ENCODE data around the gene TNN. TPM values are rescaled to one million over a fixed set of nuclear protein-coding genes. Genes with fewer than 3 reads are reported as not detected.
A peak's percentile ranks its signal among the peaks of the same experiment; 100 is the strongest.

TNN gene
- total and polyA plus RNA-seq, 2 experiments from 2014 or later: 0.18 to 0.31 TPM

DNA sequence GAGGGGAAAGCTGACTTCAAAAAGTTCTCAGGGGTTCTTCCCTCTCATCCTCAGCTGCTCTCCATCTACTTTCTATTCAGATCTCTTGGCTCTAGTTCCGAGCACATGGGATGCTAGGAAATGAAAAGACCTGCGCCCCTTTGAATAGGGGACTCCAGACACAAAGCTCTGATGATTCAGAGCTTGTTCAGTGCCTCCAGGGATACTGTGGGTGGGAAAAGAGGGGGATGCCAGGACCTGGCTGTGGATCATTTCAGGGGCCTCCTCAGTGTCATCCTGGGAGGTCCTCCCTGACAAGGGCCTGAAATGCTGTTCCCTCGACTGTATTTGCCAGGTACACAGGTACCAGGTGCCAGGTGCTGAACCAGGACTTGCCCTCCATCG, 125.9 kb downstream of the TNN start:
- peaks cover 31% of the 10 kb centered on the region for H3K27me3 ChIP-seq (ENCODE audit: insufficient read depth)
- Mint-ChIP-seq H3K36me3 (ENCODE audit: low read depth) (no peaks in the 10 kb centered on the region), H3K4me1 (no peaks in the 10 kb centered on the region), H3K27ac (no peak overlapping the region), H3K9me3 (no peaks in the 10 kb centered on the region), H3K27me3 (ENCODE audit: insufficient read depth, low read depth, poor library complexity) (peaks cover 18% of the 10 kb centered on the region), H3K4me3 (peak overlapping the region; percentile 87)
- ATAC-seq (no peak), DNase-seq (ENCODE audit: low spot score) (no peak)
- peak overlapping the region; percentile 86 for H3K4me2 ChIP-seq
- H3K4me1 ChIP-seq (ENCODE audit: insufficient read depth): peaks cover 11% of the 10 kb centered on the region; the same call in 1 of the 2 replicates
- no peaks in the 10 kb centered on the region for H3K79me2 ChIP-seq (replicated peaks; ENCODE audit: insufficient read depth)
- H4K20me1 ChIP-seq (replicated peaks; ENCODE audit: insufficient read depth): no peaks in the 10 kb centered on the region
- H3K36me3 ChIP-seq (ENCODE audit: insufficient read depth): no peaks in the 10 kb centered on the region
- no peaks in the 10 kb centered on the region for H3K9me2 ChIP-seq (ENCODE audit: insufficient read depth)
- H3K27ac ChIP-seq (ENCODE audit: low read depth): no peak overlapping the region
- TF ChIP-seq EZH2 (IDR thresholded peaks at IDR 0.05; ENCODE audit: low read depth, unreplicated experiment): no peak
- TF ChIP-seq EZH2phosphoT487 (IDR thresholded peaks at IDR 0.05; ENCODE audit: unreplicated experiment): no peak
- peak overlapping the region; percentile 62 for H3K4me3 ChIP-seq
- H3F3A ChIP-seq (replicated peaks; ENCODE audit: low read depth): peaks cover 7% of the 10 kb centered on the region; the same call in 1 of the 2 replicates
- peak overlapping the region; percentile 100 for H2AFZ ChIP-seq

DNA sequence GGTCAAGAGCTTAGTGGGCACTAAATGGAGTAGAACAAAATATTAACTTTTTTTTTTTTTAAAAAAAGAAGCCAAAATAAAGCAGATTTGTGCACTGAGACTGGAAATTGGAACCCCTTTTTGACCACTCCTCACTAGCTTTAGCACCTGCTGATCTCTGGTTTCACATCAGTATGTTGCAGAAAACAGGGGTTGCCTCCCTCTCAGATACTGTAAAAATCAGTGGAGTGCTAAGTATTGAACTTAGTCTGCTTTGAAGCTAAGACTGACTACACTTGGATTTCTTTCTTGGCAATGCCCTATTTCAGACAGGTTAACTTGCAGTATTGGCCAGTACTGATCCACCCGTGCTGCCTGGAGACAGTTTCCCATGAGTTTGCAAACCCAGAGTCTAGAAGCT, 127.6 kb downstream of the TNN start:
- Mint-ChIP-seq H3K27me3 (ENCODE audit: insufficient read depth, low read depth, poor library complexity) (peaks cover 18% of the 10 kb centered on the region), H3K9me3 (no peaks in the 10 kb centered on the region), H3K4me3 (no peak overlapping the region), H3K4me1 (no peaks in the 10 kb centered on the region; the same call in 2 of the 3 replicates), H3K36me3 (ENCODE audit: low read depth) (no peaks in the 10 kb centered on the region), H3K27ac (no peak overlapping the region)
- H3K4me2 ChIP-seq: no peak overlapping the region
- ATAC-seq: no peak
- no peaks in the 10 kb centered on the region for H3K79me2 ChIP-seq (replicated peaks; ENCODE audit: insufficient read depth)
- peaks cover 11% of the 10 kb centered on the region; the same call in 1 of the 2 replicates for H3K4me1 ChIP-seq (ENCODE audit: insufficient read depth)
- no peaks in the 10 kb centered on the region for H3K36me3 ChIP-seq (ENCODE audit: insufficient read depth)
- no peak overlapping the region for H2AFZ ChIP-seq
- TF ChIP-seq NANOG (IDR thresholded peaks at IDR 0.05; ENCODE audit: borderline replicate concordance): no peak
- TF ChIP-seq, protein P1, sequence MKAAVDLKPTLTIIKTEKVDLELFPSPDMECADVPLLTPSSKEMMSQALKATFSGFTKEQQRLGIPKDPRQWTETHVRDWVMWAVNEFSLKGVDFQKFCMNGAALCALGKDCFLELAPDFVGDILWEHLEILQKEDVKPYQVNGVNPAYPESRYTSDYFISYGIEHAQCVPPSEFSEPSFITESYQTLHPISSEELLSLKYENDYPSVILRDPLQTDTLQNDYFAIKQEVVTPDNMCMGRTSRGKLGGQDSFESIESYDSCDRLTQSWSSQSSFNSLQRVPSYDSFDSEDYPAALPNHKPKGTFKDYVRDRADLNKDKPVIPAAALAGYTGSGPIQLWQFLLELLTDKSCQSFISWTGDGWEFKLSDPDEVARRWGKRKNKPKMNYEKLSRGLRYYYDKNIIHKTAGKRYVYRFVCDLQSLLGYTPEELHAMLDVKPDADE (IDR thresholded peaks at IDR 0.05): no peak
- TF ChIP-seq, protein P2, sequence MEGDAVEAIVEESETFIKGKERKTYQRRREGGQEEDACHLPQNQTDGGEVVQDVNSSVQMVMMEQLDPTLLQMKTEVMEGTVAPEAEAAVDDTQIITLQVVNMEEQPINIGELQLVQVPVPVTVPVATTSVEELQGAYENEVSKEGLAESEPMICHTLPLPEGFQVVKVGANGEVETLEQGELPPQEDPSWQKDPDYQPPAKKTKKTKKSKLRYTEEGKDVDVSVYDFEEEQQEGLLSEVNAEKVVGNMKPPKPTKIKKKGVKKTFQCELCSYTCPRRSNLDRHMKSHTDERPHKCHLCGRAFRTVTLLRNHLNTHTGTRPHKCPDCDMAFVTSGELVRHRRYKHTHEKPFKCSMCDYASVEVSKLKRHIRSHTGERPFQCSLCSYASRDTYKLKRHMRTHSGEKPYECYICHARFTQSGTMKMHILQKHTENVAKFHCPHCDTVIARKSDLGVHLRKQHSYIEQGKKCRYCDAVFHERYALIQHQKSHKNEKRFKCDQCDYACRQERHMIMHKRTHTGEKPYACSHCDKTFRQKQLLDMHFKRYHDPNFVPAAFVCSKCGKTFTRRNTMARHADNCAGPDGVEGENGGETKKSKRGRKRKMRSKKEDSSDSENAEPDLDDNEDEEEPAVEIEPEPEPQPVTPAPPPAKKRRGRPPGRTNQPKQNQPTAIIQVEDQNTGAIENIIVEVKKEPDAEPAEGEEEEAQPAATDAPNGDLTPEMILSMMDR (conservative IDR thresholded peaks at IDR 0.05; ENCODE audit: low read depth in 2 of 2): no peak
- H3K9me2 ChIP-seq (ENCODE audit: insufficient read depth): peaks cover 3% of the 10 kb centered on the region; the same call in 1 of the 2 replicates
- no peak overlapping the region for H3K27ac ChIP-seq (ENCODE audit: low read depth)
- H3K27me3 ChIP-seq (ENCODE audit: insufficient read depth): peaks cover 31% of the 10 kb centered on the region
- peaks cover 7% of the 10 kb centered on the region; the same call in 1 of the 2 replicates for H3F3A ChIP-seq (replicated peaks; ENCODE audit: low read depth)
- H4K20me1 ChIP-seq (replicated peaks; ENCODE audit: insufficient read depth): no peaks in the 10 kb centered on the region
- no peak for DNase-seq (ENCODE audit: low spot score)
- H3K4me3 ChIP-seq: no peak overlapping the region

DNA sequence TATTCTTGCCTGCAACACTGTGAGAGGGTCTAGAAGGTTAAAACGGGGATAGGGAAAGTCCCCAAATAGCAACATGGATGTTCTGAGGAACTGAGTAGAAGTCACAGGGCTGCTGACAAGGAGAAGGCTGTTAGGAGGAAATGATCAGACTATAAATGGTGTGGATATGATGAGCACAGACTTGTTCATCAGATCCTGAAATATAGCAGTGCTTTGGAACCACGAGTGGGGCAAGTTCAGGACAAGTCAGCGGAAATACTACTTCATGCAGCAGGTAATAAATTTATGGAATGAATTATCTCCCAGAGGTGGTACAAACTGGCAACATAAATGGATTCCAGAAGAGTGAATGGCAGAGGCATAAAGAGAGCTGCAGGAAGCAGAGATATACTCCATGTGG, 128.2 kb downstream of the TNN start:
- peaks cover 4% of the 10 kb centered on the region; the same call in 1 of the 2 replicates for H3K9me2 ChIP-seq (ENCODE audit: insufficient read depth)
- no peak for DNase-seq (ENCODE audit: low spot score)
- no peaks in the 10 kb centered on the region for H3K79me2 ChIP-seq (replicated peaks; ENCODE audit: insufficient read depth)
- no peak overlapping the region for H3K27ac Mint-ChIP-seq
- no peak overlapping the region for H3K27ac ChIP-seq (ENCODE audit: low read depth)
- H3K36me3 Mint-ChIP-seq (ENCODE audit: low read depth): no peaks in the 10 kb centered on the region
- no peaks in the 10 kb centered on the region for H4K20me1 ChIP-seq (replicated peaks; ENCODE audit: insufficient read depth)
- no peaks in the 10 kb centered on the region for H3K9me3 Mint-ChIP-seq
- H3K4me1 ChIP-seq (ENCODE audit: insufficient read depth): peaks cover 11% of the 10 kb centered on the region; the same call in 1 of the 2 replicates
- peak overlapping the region; percentile 69; the same call in 1 of the 2 replicates for H2AFZ ChIP-seq
- no peak overlapping the region for H3K4me3 Mint-ChIP-seq
- no peaks in the 10 kb centered on the region for H3K36me3 ChIP-seq (ENCODE audit: insufficient read depth)
- H3K4me1 Mint-ChIP-seq: no peaks in the 10 kb centered on the region; the same call in 2 of the 3 replicates
- peaks cover 17% of the 10 kb centered on the region for H3K27me3 Mint-ChIP-seq (ENCODE audit: insufficient read depth, low read depth, poor library complexity)
- H3F3A ChIP-seq (replicated peaks; ENCODE audit: low read depth): peaks cover 7% of the 10 kb centered on the region; the same call in 1 of the 2 replicates
- no peak overlapping the region for H3K4me3 ChIP-seq
- no peak for ATAC-seq
- H3K4me2 ChIP-seq: no peak overlapping the region
- peaks cover 31% of the 10 kb centered on the region for H3K27me3 ChIP-seq (ENCODE audit: insufficient read depth)
- TF ChIP-seq, protein P3, sequence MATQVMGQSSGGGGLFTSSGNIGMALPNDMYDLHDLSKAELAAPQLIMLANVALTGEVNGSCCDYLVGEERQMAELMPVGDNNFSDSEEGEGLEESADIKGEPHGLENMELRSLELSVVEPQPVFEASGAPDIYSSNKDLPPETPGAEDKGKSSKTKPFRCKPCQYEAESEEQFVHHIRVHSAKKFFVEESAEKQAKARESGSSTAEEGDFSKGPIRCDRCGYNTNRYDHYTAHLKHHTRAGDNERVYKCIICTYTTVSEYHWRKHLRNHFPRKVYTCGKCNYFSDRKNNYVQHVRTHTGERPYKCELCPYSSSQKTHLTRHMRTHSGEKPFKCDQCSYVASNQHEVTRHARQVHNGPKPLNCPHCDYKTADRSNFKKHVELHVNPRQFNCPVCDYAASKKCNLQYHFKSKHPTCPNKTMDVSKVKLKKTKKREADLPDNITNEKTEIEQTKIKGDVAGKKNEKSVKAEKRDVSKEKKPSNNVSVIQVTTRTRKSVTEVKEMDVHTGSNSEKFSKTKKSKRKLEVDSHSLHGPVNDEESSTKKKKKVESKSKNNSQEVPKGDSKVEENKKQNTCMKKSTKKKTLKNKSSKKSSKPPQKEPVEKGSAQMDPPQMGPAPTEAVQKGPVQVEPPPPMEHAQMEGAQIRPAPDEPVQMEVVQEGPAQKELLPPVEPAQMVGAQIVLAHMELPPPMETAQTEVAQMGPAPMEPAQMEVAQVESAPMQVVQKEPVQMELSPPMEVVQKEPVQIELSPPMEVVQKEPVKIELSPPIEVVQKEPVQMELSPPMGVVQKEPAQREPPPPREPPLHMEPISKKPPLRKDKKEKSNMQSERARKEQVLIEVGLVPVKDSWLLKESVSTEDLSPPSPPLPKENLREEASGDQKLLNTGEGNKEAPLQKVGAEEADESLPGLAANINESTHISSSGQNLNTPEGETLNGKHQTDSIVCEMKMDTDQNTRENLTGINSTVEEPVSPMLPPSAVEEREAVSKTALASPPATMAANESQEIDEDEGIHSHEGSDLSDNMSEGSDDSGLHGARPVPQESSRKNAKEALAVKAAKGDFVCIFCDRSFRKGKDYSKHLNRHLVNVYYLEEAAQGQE (IDR thresholded peaks at IDR 0.05; ENCODE audit: unreplicated experiment): no peak

Measured in GM23338 (cell line).